ENCODE data around the gene LCE3B. TPM values are rescaled to one million over a fixed set of nuclear protein-coding genes. Genes with fewer than 3 reads are reported as not detected.
"Not testable (repeated sequence)": the region's sequence is repeated elsewhere in the genome, so short reads cannot be mapped to it uniquely, and the experiment has no call there.

Gene LCE3B, protein sequence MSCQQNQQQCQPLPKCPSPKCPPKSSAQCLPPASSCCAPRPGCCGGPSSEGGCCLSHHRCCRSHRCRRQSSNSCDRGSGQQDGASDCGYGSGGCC
- polyA plus RNA-seq (2012; ENCODE audit: missing spikeins) = not detected

DNA sequence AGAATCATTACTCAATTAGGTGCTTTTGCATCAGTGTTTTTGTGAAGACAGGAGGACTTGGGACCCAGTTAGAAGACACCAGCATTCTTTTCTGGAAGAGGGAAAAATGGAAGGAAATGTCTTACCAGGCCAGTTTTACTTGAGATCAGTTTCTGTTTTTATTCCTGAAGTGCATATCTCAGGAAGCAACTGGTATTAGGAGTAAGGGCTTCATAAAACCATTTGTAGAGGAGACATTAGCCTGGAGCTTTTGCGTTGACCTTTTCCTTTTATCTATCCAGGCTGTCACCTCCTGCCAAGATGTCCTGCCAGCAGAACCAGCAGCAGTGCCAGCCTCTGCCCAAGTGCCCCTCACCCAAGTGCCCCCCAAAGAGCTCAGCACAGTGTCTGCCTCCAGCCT is at the start of gene LCE3B:
Gene LCE3B (plus strand): TSS at position 301 of the 400 bp plus-strand sequence. CDS start 0 bp downstream, at position 301.
- DNase-seq (ENCODE audit: insufficient read length) (no peak), FAIRE-seq (no peak)
- TF ChIP-seq POLR2A (IDR thresholded peaks at IDR 0.05; ENCODE audit: low read depth, low read length) (no peak), POLR2AphosphoS5 (IDR thresholded peaks at IDR 0.05; ENCODE audit: low read depth, low read length) (no peak), TAF1 (IDR thresholded peaks at IDR 0.05; ENCODE audit: borderline replicate concordance, low read depth, low read length) (no peak)

DNA sequence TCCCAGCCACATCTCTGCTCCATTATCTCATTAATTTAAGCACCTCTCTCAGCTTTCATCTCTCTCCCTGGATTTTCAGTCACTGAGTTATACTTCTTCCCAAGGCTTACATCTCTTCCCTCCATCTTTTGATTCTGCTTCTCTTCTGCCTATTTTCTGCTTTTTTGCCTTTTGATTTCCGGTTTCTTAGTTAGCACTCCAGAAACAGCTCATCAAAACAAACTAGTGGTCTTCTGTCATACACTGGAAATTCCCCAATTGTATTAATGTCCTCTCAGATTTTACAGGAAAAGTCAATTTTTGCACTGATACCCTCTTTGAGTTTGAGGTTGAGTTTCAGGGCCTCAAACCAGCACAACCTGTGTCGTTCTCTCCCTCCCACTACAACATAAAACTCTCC is 48.5 kb upstream of the LCE3B start:
- no peak for FAIRE-seq

DNA sequence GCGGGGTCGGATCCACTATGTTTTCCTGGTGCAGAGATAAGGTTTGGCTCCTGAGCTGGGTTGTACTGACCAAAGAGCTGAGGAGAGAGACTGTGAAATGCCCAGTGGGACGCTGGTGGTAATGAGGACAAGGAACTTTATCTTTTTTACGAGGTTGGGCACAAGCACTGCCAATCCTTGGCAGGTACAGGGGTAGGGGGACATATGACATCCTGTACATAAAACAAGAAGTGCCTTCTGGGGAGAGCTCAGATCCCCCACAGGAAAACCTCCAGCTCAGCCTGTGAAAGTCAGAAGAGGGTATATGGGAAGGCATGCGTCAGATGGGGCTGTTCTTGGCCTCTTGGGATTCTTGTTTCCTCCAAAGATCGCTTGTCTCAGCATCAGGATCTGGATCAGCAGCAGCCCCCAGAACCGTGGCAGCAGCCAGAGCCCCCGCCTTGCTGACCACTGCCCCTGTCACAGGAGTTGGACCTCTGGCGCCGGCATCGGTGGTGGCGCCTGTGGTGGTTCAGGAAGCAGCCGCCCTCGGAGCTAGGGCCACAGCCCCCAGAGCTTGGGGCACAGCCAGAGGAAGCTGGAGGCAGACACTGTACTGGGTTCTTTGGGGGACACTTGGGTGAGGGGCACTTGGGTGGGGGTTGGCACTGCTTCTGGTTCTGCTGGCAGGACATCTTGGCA is 47.9 kb upstream of the LCE3B start:
- DNase-seq (ENCODE audit: insufficient read length) (no peak), FAIRE-seq (peak; percentile 61)
- TF ChIP-seq POLR2AphosphoS5 (IDR thresholded peaks at IDR 0.05; ENCODE audit: low read depth, low read length) (no peak), TAF1 (IDR thresholded peaks at IDR 0.05; ENCODE audit: borderline replicate concordance, low read depth, low read length) (no peak), POLR2A (IDR thresholded peaks at IDR 0.05; ENCODE audit: low read depth, low read length) (no peak)

More for the DNA sequence above, 48.5 kb upstream of the LCE3B start:
- no peak for DNase-seq (ENCODE audit: insufficient read length)
- no peak for TF ChIP-seq POLR2AphosphoS5 (IDR thresholded peaks at IDR 0.05; ENCODE audit: low read depth, low read length)
- TF ChIP-seq POLR2A (IDR thresholded peaks at IDR 0.05; ENCODE audit: low read depth, low read length) = no peak
- no peak for TF ChIP-seq TAF1 (IDR thresholded peaks at IDR 0.05; ENCODE audit: borderline replicate concordance, low read depth, low read length)

DNA sequence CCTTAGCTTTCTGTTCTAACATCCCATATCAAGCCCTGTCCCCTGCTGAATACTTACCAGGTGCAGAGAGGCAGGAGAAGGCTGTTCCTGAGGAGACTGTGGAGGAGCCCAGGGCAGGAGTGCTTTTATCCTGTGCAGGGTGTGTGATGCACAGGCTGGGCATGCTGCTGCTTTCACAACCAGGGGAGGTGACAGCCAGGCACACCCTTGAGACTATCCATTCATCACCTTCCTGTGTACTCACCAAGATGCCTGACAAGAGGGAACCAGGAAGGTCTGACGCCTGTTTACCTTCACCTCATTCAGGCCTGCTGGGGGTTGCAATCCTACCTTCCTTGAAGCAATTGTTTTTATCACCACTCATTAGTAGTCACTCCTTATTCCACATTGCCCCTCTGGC is 46.9 kb upstream of the LCE3B start, which contains the start of gene LCE3E:
Gene LCE3E (minus strand): TSS at position 100 of the 400 bp plus-strand sequence. CDS start 572 bp downstream, outside the sequence.
- no peak for FAIRE-seq
- TF ChIP-seq POLR2AphosphoS5 (IDR thresholded peaks at IDR 0.05; ENCODE audit: low read depth, low read length) (no peak), POLR2A (IDR thresholded peaks at IDR 0.05; ENCODE audit: low read depth, low read length) (no peak), TAF1 (IDR thresholded peaks at IDR 0.05; ENCODE audit: borderline replicate concordance, low read depth, low read length) (no peak)
- DNase-seq (ENCODE audit: insufficient read length) = no peak

DNA sequence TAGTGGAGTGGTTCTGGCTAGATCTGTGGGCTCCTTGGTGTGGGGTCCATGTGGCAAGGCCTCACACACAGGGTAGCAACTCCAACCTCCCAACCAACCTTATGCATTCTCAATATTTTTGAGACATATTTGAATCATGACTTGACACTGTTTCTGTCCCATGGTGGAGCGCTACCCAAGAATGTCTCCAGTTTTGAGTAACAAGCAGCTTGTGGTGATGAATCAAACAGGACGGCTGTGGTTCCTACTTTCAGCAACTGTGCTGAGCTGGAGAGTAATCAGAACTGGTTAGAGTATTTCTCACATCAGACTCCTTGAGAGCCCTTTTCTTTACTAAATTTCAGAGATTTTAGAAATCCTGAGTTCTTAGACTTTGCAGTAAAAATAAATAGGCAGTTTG is 36.4 kb upstream of the LCE3B start:
- TF ChIP-seq POLR2A (IDR thresholded peaks at IDR 0.05; ENCODE audit: low read depth, low read length) (no peak), TAF1 (IDR thresholded peaks at IDR 0.05; ENCODE audit: borderline replicate concordance, low read depth, low read length) (no peak), POLR2AphosphoS5 (IDR thresholded peaks at IDR 0.05; ENCODE audit: low read depth, low read length) (no peak)
- DNase-seq (ENCODE audit: insufficient read length) (no peak), FAIRE-seq (peak; percentile 64)

DNA sequence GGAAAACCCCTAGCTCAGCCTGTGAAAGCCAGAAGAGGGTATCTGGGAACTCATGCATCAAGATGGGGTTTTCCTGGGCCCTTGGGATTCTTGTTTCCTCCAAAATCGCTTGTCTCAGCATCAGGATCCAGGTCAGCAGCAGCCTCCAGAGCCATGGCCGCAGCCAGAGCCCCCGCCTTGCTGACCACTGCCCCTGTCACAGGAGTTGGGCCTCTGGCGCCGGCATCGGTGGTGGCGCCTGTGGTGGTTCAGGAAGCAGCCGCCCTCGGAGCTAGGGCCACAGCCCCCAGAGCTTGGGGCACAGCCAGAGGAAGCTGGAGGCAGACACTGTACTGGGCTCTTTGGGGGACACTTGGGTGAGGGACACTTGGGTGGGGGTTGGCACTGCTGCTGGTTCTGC is 34.1 kb upstream of the LCE3B start:
- DNase-seq (ENCODE audit: insufficient read length) = not testable (repeated sequence)
- peak; percentile 69 for FAIRE-seq

DNA sequence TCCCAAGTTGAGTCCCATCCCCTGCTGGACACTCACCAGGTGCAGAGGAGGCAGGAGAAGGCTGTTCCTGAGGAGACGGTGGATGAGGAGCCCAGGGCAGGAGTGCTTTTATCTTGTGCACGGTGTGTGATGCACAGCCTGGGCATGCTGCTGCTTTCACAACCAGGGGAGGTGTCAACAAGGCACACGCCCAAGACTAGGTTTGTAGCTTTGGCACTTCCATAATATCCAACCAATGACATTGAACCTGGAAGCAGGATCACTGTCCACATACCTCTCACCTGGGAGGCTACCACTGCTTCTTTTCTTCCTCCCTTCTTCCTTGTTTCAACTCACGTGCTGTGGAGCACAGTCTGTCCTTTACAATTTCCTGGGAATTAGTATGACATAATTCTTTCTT is 33.2 kb upstream of the LCE3B start, which contains the start of gene LCE3D:
Gene LCE3D (minus strand): TSS at position 84 of the 400 bp plus-strand sequence. CDS start 580 bp downstream, outside the sequence.
- DNase-seq (ENCODE audit: insufficient read length) (no peak), FAIRE-seq (no peak)
- TF ChIP-seq POLR2A (IDR thresholded peaks at IDR 0.05; ENCODE audit: low read depth, low read length) (no peak), TAF1 (IDR thresholded peaks at IDR 0.05; ENCODE audit: borderline replicate concordance, low read depth, low read length) (no peak), POLR2AphosphoS5 (IDR thresholded peaks at IDR 0.05; ENCODE audit: low read depth, low read length) (no peak)

DNA sequence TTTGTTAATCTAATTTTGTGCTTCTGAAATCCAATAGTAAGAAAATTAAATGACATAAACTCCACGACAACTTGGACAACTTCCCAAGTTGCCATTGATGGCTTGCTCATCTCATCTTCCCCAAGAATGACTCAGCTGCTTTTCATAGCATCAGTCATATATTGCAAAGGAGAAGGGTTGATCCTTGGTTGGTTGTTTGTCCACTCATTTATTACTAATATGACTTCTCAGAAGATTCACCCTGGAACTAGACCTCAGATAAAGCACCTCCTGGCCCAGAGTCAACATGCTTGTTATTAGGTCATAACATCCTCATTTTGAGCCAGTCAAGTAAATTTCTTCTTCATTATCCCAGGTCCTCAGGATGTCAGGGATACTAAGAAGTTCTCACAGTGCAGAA is 31.0 kb upstream of the LCE3B start:
- no peak for TF ChIP-seq POLR2A (IDR thresholded peaks at IDR 0.05; ENCODE audit: low read depth, low read length)
- no peak for TF ChIP-seq POLR2AphosphoS5 (IDR thresholded peaks at IDR 0.05; ENCODE audit: low read depth, low read length)
- TF ChIP-seq TAF1 (IDR thresholded peaks at IDR 0.05; ENCODE audit: borderline replicate concordance, low read depth, low read length) = no peak
- DNase-seq (ENCODE audit: insufficient read length) (no peak), FAIRE-seq (no peak)

DNA sequence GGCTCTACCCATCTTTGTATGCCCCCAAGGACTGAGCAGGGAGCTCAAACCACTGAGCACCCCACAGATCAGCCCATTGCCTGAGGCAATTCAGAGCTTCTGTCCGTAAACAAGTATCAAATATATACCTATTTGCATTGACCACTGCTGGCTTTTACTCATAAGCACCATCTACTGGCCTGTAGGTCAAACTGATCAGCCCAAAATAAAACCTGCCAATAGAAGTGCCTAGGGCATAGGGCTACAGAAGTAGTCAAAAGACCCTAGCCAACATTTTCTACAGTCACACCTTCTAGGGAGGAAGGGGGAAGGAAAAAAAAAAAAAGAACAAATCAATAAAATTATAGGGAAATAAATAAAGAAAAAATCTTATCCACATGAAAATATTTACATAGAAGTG is 28.0 kb upstream of the LCE3B start:
- TF ChIP-seq POLR2A (IDR thresholded peaks at IDR 0.05; ENCODE audit: low read depth, low read length) = no peak
- TF ChIP-seq TAF1 (IDR thresholded peaks at IDR 0.05; ENCODE audit: borderline replicate concordance, low read depth, low read length) = no peak
- no peak for TF ChIP-seq POLR2AphosphoS5 (IDR thresholded peaks at IDR 0.05; ENCODE audit: low read depth, low read length)
- DNase-seq (ENCODE audit: insufficient read length) (no peak), FAIRE-seq (no peak)

DNA sequence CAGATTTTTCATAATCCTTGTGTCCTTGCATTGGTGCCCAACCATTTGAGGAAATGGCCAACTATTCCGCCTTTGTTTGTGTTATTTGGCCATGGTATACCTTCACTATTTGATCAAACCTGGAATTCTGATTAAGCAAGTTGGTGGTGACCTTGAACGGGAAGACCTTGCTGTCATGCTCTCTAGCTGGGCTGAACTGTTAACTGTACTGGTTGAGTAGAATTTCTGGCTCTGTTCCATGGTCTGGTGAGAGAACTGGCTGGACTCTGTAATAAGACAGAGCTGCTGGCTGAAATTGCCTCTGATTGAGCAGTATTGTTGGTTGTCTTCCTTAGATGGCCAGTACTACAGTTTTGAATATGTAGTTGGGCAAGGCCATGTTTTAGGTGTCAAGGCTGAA is 16.6 kb upstream of the LCE3B start:
- DNase-seq (ENCODE audit: insufficient read length) = no peak
- no peak for FAIRE-seq

DNA sequence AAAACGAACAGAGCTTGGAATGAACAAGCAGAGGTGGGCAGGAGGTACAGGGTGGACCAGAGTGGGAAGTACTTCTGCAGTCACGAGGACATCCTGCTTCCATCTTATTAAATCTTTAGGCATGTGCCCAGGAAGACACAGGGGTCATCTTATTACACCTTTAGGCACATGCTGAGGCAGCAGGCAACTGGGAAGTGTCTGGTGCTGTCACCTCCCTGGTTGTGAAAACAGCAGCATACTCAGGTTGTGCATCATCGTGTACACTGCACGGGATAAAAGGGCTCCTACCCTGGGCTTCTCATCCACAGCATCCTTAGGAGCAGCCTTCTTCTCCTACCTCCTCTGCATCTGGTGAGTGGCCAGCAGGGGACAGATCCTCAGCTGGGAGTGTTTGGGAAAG is 13.7 kb upstream of the LCE3B start, which contains the start of gene LCE3C:
Gene LCE3C (plus strand): TSS at position 301 of the 400 bp plus-strand sequence. CDS start 498 bp downstream, outside the sequence.
- no peak for FAIRE-seq
- TF ChIP-seq TAF1 (IDR thresholded peaks at IDR 0.05; ENCODE audit: borderline replicate concordance, low read depth, low read length) (no peak), POLR2AphosphoS5 (IDR thresholded peaks at IDR 0.05; ENCODE audit: low read depth, low read length) (no peak), POLR2A (IDR thresholded peaks at IDR 0.05; ENCODE audit: low read depth, low read length) (no peak)
- DNase-seq (ENCODE audit: insufficient read length) = no peak

More for the DNA sequence above, 16.6 kb upstream of the LCE3B start:
- TF ChIP-seq POLR2AphosphoS5 (IDR thresholded peaks at IDR 0.05; ENCODE audit: low read depth, low read length) (no peak), TAF1 (IDR thresholded peaks at IDR 0.05; ENCODE audit: borderline replicate concordance, low read depth, low read length) (no peak), POLR2A (IDR thresholded peaks at IDR 0.05; ENCODE audit: low read depth, low read length) (no peak)

DNA sequence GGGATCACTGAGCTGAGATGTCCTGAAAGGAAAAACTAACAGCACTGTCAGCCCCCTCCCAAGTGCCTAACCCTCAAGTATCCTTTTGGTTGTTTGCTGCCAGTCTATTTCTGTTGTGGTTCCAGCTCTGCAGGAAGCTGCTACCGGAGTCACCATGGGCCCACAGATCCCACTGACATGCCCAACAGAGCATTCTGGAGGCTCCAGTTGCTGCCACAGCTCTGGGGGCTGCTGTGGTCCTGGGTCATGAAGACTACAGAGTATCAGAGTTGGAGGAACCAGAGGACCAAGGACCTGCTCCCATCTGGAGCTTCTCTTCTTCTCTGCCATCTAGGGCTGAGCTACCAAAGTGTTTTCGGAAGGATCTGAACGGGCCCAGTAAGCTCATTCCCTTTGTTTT is 8.4 kb downstream of the LCE3B start:
- DNase-seq (ENCODE audit: insufficient read length) (no peak), FAIRE-seq (no peak)
- TF ChIP-seq POLR2A (IDR thresholded peaks at IDR 0.05; ENCODE audit: low read depth, low read length) (no peak), TAF1 (IDR thresholded peaks at IDR 0.05; ENCODE audit: borderline replicate concordance, low read depth, low read length) (no peak), POLR2AphosphoS5 (IDR thresholded peaks at IDR 0.05; ENCODE audit: low read depth, low read length) (no peak)

All from GM12892 (cell line).